Left lung (tissue), 10 donors: ENCODE data around the gene FGFR4. TPM values are rescaled to one million over a fixed set of nuclear protein-coding genes. Genes with fewer than 3 reads are reported as not detected.

Experiments
- ATAC-seq: fragments of 200-7000 bp; cut with Tn5 transposase; one replicate; pipeline ENCODE4 v1.9.1; 2020; ENCODE audit warnings: moderate library complexity
- DNase-seq, 4 donors: peaks; one replicate each; pipeline ENCODE4 v3.0.0-alpha.2; 2013 to 2020
- H3K27ac ChIP-seq, 2 donors: fragments of 200-600 bp; sonication (generic) in 1 of 2; one replicate each; pipeline versions ENCODE4 v1.5.0 to v1.8.0; 2020 to 2021
- H3K27me3 ChIP-seq, 2 donors: fragments of 200-600 bp; sonication (generic) in 1 of 2; one replicate each; pipeline versions ENCODE4 v1.5.0 to v1.8.0; 2020 to 2021
- H3K36me3 ChIP-seq, 2 donors: fragments of 200-600 bp; sonication (generic) in 1 of 2; one replicate each; pipeline versions ENCODE4 v1.5.0 to v1.8.0; 2020 to 2021
- H3K4me1 ChIP-seq, 2 donors: fragments of 200-600 bp; one replicate each; pipeline ENCODE4 v1.8.0; 2021
- H3K4me3 ChIP-seq, 2 donors: fragments of 200-600 bp; sonication (generic) in 1 of 2; one replicate each; pipeline versions ENCODE4 v1.5.0 to v1.8.0; 2020 to 2021; ENCODE audit warnings: mild to moderate bottlenecking in 1 of 2
- H3K9me3 ChIP-seq, 2 donors: fragments of 200-600 bp; sonication (generic) in 1 of 2; one replicate each; pipeline versions ENCODE4 v1.5.0 to v1.8.0; 2020 to 2021
- intact Hi-C, 2 donors: fragments of 100-400 bp; cut with DNase I; formaldehyde crosslinking; loops; one replicate each; pipeline versions ENCODE4 v1.11.2 to v1.14.2; 2022
- polyA plus RNA-seq, 6 donors: library from polyadenylated mRNA; unstranded; fragments of 120-200 nt; gene quantifications; one replicate each; pipeline ENCODE4 v1.2.1, GENCODE V29; 2013; ENCODE audit not compliant: insufficient read length in 6 of 6
- total RNA-seq, 2 donors: library from RNA; stranded (reverse); fragmentation: NEBNext Ultra II Directional; extraction: Animal tissue kit (Norgen Biotek cat#: 25700); gene quantifications; one replicate each; pipeline ENCODE4 v1.2.1, GENCODE V29; 2021
- TF ChIP-seq, protein P1 (sequence below), 2 donors: fragments of 200-600 bp; sonication (generic) in 1 of 2; IDR thresholded peaks; one replicate each; pipeline versions ENCODE4 v1.5.0 to v1.8.0; 2021; ENCODE audit warnings: antibody characterized with exemption in 2 of 2
- donor health status: DM: no; HTN: yes; CAD: no.
- donor health status: DM: no; HTN: no; CAD: no.

Gene FGFR4
- total and polyA plus RNA-seq, 8 donors: 14.8 to 325 (median 198) TPM

DNA sequence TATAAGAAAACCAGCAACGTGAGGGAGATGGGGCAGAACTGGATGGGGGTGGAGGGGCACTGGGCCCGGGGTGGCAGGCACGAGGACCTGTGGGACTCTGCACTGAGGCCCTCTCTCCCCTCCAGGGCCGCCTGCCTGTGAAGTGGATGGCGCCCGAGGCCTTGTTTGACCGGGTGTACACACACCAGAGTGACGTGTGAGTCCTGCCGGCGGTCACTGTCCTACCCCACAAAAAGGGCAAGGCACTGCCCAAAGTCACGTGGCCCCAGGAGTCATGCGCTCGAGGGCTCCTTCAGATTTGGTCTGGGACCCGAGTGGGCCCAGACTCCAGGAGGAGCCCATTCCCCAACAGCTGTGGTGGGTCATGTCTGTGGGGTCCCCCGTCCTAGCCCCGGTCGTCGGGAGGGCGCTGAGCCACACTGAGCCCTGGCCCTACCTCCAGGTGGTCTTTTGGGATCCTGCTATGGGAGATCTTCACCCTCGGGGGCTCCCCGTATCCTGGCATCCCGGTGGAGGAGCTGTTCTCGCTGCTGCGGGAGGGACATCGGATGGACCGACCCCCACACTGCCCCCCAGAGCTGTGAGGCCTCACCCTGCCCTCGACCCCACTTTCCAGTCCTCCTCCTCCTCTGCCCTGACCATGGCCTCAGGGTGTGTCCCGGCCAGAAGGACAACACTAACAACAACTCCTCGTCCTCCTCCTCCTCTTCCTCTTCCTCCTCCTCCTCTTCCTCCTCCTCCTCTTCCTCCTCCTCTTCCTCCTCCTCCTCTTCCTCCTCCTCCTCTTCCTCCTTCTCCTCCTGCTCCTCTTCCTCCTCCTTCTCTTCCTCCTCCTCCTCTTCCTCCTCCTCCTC is 9.7 kb downstream of the FGFR4 start:
- Histone ChIP-seq H3K4me1 (peaks cover 8 to 10% of the 10 kb centered on the region in 2 donors), H3K27ac (peak overlapping the region in 1 of 2 donors; percentile 3), H3K9me3 (no peaks in the 10 kb centered on the region), H3K4me3 (no peak overlapping the region), H3K27me3 (no peaks in the 10 kb centered on the region), H3K36me3 (no peaks in the 10 kb centered on the region)
- ATAC-seq (no peak), DNase-seq (no peak)
- TF ChIP-seq, protein P1, sequence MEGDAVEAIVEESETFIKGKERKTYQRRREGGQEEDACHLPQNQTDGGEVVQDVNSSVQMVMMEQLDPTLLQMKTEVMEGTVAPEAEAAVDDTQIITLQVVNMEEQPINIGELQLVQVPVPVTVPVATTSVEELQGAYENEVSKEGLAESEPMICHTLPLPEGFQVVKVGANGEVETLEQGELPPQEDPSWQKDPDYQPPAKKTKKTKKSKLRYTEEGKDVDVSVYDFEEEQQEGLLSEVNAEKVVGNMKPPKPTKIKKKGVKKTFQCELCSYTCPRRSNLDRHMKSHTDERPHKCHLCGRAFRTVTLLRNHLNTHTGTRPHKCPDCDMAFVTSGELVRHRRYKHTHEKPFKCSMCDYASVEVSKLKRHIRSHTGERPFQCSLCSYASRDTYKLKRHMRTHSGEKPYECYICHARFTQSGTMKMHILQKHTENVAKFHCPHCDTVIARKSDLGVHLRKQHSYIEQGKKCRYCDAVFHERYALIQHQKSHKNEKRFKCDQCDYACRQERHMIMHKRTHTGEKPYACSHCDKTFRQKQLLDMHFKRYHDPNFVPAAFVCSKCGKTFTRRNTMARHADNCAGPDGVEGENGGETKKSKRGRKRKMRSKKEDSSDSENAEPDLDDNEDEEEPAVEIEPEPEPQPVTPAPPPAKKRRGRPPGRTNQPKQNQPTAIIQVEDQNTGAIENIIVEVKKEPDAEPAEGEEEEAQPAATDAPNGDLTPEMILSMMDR (IDR thresholded peaks at IDR 0.05): no peak
- intact Hi-C loops: no loop called here

DNA sequence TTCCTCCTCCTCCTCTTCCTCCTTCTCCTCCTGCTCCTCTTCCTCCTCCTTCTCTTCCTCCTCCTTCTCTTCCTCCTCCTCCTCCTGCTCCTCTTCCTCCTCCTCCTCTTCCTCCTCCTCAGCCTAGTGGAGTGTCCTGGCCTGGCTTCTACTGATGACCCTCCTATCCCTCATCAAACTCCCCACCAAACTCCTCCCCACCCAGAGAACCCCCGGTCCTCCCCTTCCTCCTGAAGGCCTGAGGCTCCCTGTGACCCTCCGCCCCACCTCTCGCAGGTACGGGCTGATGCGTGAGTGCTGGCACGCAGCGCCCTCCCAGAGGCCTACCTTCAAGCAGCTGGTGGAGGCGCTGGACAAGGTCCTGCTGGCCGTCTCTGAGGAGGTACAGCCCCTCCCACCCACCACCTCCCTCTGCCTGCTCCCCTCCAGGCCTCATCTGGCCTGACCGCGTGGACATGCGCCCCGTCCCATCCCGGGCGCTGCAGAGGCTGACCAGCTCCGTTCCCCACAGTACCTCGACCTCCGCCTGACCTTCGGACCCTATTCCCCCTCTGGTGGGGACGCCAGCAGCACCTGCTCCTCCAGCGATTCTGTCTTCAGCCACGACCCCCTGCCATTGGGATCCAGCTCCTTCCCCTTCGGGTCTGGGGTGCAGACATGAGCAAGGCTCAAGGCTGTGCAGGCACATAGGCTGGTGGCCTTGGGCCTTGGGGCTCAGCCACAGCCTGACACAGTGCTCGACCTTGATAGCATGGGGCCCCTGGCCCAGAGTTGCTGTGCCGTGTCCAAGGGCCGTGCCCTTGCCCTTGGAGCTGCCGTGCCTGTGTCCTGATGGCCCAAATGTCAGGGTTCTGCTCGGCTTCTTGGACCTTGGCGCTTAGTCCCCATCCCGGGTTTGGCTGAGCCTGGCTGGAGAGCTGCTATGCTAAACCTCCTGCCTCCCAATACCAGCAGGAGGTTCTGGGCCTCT is 10.6 kb downstream of the FGFR4 start:
- H3K9me3 ChIP-seq: no peaks in the 10 kb centered on the region
- H3K4me1 ChIP-seq: peaks cover 8 to 10% of the 10 kb centered on the region in 2 donors
- TF ChIP-seq, protein P1 (IDR thresholded peaks at IDR 0.05): no peak
- no peak overlapping the region for H3K4me3 ChIP-seq
- no peak for DNase-seq
- H3K27me3 ChIP-seq: no peaks in the 10 kb centered on the region
- no peak overlapping the region for H3K27ac ChIP-seq
- intact Hi-C loops: no loop called here
- H3K36me3 ChIP-seq: no peaks in the 10 kb centered on the region
- ATAC-seq: no peak

DNA sequence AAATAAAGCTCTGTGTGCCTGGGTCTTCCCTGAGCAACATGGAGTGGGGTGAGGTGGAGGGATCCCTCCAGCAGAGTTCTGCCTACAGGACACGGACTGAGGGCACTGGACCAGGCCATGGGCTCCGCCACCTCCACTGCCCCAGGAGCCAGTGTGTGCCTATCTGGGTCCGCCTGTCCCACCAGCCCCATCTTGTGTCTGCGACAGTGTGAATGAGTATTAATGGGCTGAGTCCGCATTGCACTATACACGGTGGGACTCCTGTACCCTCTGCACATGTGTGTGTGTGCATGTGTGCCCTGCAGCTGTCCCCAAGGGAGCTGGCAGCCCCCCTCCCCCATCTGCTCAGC is 11.4 kb downstream of the FGFR4 start:
- DNase-seq (no peak), ATAC-seq (no peak)
- H3K27ac ChIP-seq: no peak overlapping the region
- no peaks in the 10 kb centered on the region for H3K27me3 ChIP-seq
- TF ChIP-seq, protein P1 (IDR thresholded peaks at IDR 0.05): no peak
- intact Hi-C loops: no loop called here
- H3K9me3 ChIP-seq: no peaks in the 10 kb centered on the region
- H3K4me3 ChIP-seq: no peak overlapping the region
- no peaks in the 10 kb centered on the region for H3K36me3 ChIP-seq
- H3K4me1 ChIP-seq: peaks cover 8 to 10% of the 10 kb centered on the region in 2 donors

DNA sequence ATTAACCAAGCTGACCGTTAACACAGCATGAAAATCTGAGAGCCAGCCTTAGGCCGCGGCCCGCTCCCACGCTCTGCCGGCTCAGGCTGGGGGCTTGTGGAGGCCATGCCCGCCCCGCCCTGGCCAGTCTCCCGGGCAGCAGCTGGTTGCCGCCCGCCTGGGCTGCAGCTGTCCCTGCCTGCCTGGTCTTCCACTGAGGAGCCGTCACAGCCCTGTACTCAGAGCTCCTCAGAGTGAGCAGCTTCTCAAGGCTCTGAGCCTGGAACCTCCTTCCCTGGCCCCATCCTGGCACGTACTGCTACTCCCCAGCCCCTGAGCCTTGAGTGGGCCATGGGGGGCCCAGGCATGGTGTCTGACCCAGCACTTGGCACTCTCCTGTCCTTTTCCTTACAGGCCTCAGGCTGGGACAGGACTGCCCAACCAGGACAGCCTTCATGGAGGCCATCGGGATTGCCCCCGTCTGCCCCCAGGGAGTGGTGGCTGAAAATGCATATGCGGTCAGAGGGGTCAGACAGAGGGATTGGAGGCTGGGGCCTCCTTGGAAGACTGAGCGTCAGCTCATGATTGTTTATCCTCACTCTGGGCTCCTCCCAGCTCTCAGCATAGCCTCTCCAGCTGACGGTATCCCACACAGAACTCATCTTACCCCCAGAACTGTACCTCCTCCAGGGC is 11.9 kb downstream of the FGFR4 start:
- TF ChIP-seq, protein P1 (IDR thresholded peaks at IDR 0.05): no peak
- Histone ChIP-seq H3K9me3 (no peaks in the 10 kb centered on the region), H3K36me3 (no peaks in the 10 kb centered on the region), H3K27me3 (peaks cover 0 to 2% of the 10 kb centered on the region in 2 donors), H3K4me3 (no peak overlapping the region), H3K4me1 (peaks cover 8 to 10% of the 10 kb centered on the region in 2 donors), H3K27ac (peak overlapping the region in 1 of 2 donors; percentile 7)
- ATAC-seq (peak; percentile 37), DNase-seq (peak in 2 of 4 donors; percentile 69 to 80)
- intact Hi-C loops: no loop called here
